Transverse colon (tissue), 4 donors: ENCODE results near the gene TICRR.

Source experiments
- CTCF ChIP-seq, 5 experiments: fragments of 200-600 bp in 3 of 5; fragments of 450-650 bp in 2 of 5; sonication (generic) in 3 of 5; IDR thresholded peaks; 1 replicate in 2 of 5; 2 replicates in 3 of 5; pipeline ENCODE4 v1.5.1; 2016 to 2017; ENCODE audit warnings: antibody characterized with exemption in 5 of 5, inconsistent platforms in 3 of 5, mild to moderate bottlenecking in 2 of 5, moderate library complexity in 1 of 5
- POLR2A ChIP-seq: fragments of 450-650 bp; IDR thresholded peaks from one replicate; pipeline ENCODE4 v1.6.1; 2016; ENCODE audit warnings: antibody characterized with exemption, mild to moderate bottlenecking, moderate library complexity
- POLR2AphosphoS5 ChIP-seq, 3 donors: sonication (generic); formaldehyde crosslinking; IDR thresholded peaks; one replicate each; pipeline ENCODE4 v1.6.1; 2016; ENCODE audit warnings: antibody characterized with exemption in 3 of 3

DNA sequence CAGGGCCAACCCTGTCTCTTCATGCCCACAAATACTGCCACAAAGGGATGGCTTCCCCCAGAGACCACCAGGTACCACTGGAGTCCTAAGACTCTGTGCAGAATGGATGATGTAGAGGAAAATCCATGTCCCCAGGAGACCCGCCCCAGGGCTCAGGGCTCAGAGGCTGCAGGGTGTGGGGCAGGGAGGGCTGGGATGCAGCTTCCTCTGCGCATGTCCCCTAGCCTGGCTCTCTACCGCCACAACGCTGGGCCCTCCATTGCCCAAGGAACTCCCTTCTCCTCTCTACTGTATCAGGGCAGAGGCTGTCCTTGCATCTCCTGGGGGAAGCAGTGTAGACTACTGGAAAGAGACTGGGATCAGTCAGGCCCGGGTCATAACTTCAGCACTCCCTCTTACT is 19.5 kb upstream of the TICRR start:
- TF ChIP-seq CTCF (IDR thresholded peaks at IDR 0.05) (no peak), POLR2A (no peak), POLR2AphosphoS5 (IDR thresholded peaks at IDR 0.05) (no peak)
